ENCODE measurements around the gene PSMA6. TPM values are rescaled to one million over a fixed set of nuclear protein-coding genes. Genes with fewer than 3 reads are reported as not detected.

Gene PSMA6
- total and polyA plus RNA-seq, 2 experiments from 2014 or later = 216 to 296 TPM

- H3K27me3 Mint-ChIP-seq (ENCODE audit: insufficient read depth, low read depth, poor library complexity) = peaks cover 9% of the 10 kb centered on the region
- DNase-seq (ENCODE audit: low spot score) (peak; percentile 20), ATAC-seq (peak; percentile 33)
- H3K36me3 Mint-ChIP-seq (ENCODE audit: low read depth) = no peaks in the 10 kb centered on the region
- H3K4me1 Mint-ChIP-seq = peaks cover 41% of the 10 kb centered on the region
- no peak overlapping the region for H3K4me3 ChIP-seq
- H4K20me1 ChIP-seq (replicated peaks; ENCODE audit: insufficient read depth) = no peaks in the 10 kb centered on the region
- no peaks in the 10 kb centered on the region for H3K27me3 ChIP-seq (ENCODE audit: insufficient read depth)
- H3K27ac Mint-ChIP-seq = no peak overlapping the region
- H3K4me2 ChIP-seq = peak overlapping the region; percentile 27; the same call in 1 of the 2 replicates
- no peaks in the 10 kb centered on the region for H3K36me3 ChIP-seq (ENCODE audit: insufficient read depth)
- H3K4me3 Mint-ChIP-seq = no peak overlapping the region
- peak overlapping the region; percentile 84; the same call in 1 of the 2 replicates for H3K27ac ChIP-seq (ENCODE audit: low read depth)
- H3K9me3 Mint-ChIP-seq = no peaks in the 10 kb centered on the region
- H3K9me2 ChIP-seq (ENCODE audit: insufficient read depth) = no peaks in the 10 kb centered on the region
- no peak for TF ChIP-seq ZNF331 (CRISPR knock-in tag; IDR thresholded peaks at IDR 0.05; ENCODE audit: low read depth)
- no peak for TF ChIP-seq ZNF462 (CRISPR knock-in tag; IDR thresholded peaks at IDR 0.05)
- TF ChIP-seq EZH2phosphoT487 (IDR thresholded peaks at IDR 0.05; ENCODE audit: unreplicated experiment) = no peak
- TF ChIP-seq EZH2 (IDR thresholded peaks at IDR 0.05; ENCODE audit: low read depth, unreplicated experiment) = no peak
- no peak for TF ChIP-seq CREB1 (CRISPR knock-in tag; IDR thresholded peaks at IDR 0.05; ENCODE audit: low read depth)
- TF ChIP-seq JUNB (IDR thresholded peaks at IDR 0.05; ENCODE audit: unreplicated experiment) = no peak
- no peak for TF ChIP-seq REST (IDR thresholded peaks at IDR 0.05; ENCODE audit: unreplicated experiment)
- no peak for TF ChIP-seq POLR2AphosphoS5 (IDR thresholded peaks at IDR 0.05; ENCODE audit: low read depth)
- no peak for TF ChIP-seq ZNF114 (CRISPR knock-in tag; IDR thresholded peaks at IDR 0.05)
- no peak for TF ChIP-seq ETS1 (IDR thresholded peaks at IDR 0.05)
- TF ChIP-seq NANOG (IDR thresholded peaks at IDR 0.05; ENCODE audit: borderline replicate concordance) = no peak
- peak overlapping the region; percentile 75 for H2AFZ ChIP-seq
- peaks cover 39% of the 10 kb centered on the region for H3K4me1 ChIP-seq (ENCODE audit: insufficient read depth)
- no peaks in the 10 kb centered on the region for H3K79me2 ChIP-seq (replicated peaks; ENCODE audit: insufficient read depth)
- H3F3A ChIP-seq (replicated peaks; ENCODE audit: low read depth) = no peaks in the 10 kb centered on the region; the same call in none of the 2 replicates
Observed at GRCh38 chr14:35333264-35333730, 41.1 kb downstream of the PSMA6 start.

Measured in GM23338 (cell line).